WTC11 (cell line): ENCODE results near the gene NT5C1A.

Experiments used
- AFF4 ChIP-seq: sonication (generic); formaldehyde crosslinking; IDR thresholded peaks from 2 replicates; pipeline ENCODE4 v1.8.1; 2023; ENCODE audit warnings: mild to moderate bottlenecking, missing genetic modification reagents, borderline replicate concordance
- CREB1 ChIP-seq: sonication (generic); formaldehyde crosslinking; IDR thresholded peaks from 2 replicates; pipeline ENCODE4 v1.8.0; 2023; ENCODE audit warnings: mild to moderate bottlenecking, missing genetic modification reagents
- CTCF ChIP-seq: fragments of 200-600 bp; IDR thresholded peaks from 2 replicates; pipeline ENCODE4 v1.8.0; 2022; ENCODE audit warnings: antibody characterized with exemption
- E2F1 ChIP-seq: sonication (generic); formaldehyde crosslinking; IDR thresholded peaks from 2 replicates; pipeline ENCODE4 v1.8.0; 2022; ENCODE audit warnings: mild to moderate bottlenecking, missing genetic modification reagents
- FOXK1 ChIP-seq: sonication (generic); formaldehyde crosslinking; IDR thresholded peaks from 2 replicates; pipeline ENCODE4 v1.8.0; 2022; ENCODE audit warnings: mild to moderate bottlenecking, moderate library complexity, missing genetic modification reagents
- MAX ChIP-seq: sonication (generic); formaldehyde crosslinking; IDR thresholded peaks from 2 replicates; pipeline ENCODE4 v1.8.0; 2022; ENCODE audit warnings: mild to moderate bottlenecking, missing genetic modification reagents
- MXD4 ChIP-seq: fragments of 250-450 bp; sonication (Bioruptor Pico); IDR thresholded peaks from 2 replicates; pipeline ENCODE4 v1.8.0; 2021; ENCODE audit warnings: mild to moderate bottlenecking, moderate library complexity, borderline replicate concordance
- NFYB ChIP-seq: sonication (generic); formaldehyde crosslinking; conservative IDR thresholded peaks from 2 replicates; pipeline ENCODE4 v1.8.0; 2022; ENCODE audit warnings: low read depth, missing genetic modification reagents
- NR2C2 ChIP-seq: sonication (generic); formaldehyde crosslinking; IDR thresholded peaks from 2 replicates; pipeline ENCODE4 v1.8.0; 2022; ENCODE audit warnings: mild to moderate bottlenecking, missing genetic modification reagents
- SMAD4 ChIP-seq: sonication (generic); formaldehyde crosslinking; IDR thresholded peaks from 2 replicates; pipeline ENCODE4 v1.8.0; 2022; ENCODE audit warnings: mild to moderate bottlenecking, missing genetic modification reagents
- TP53 ChIP-seq: sonication (generic); formaldehyde crosslinking; IDR thresholded peaks from 2 replicates; pipeline ENCODE4 v1.8.1; 2023; ENCODE audit warnings: mild to moderate bottlenecking, missing genetic modification reagents
- ZNF263 ChIP-seq: sonication (generic); formaldehyde crosslinking; IDR thresholded peaks from 2 replicates; pipeline ENCODE4 v1.8.1; 2022; ENCODE audit warnings: low read depth, mild to moderate bottlenecking, moderate library complexity, missing genetic modification reagents
- ZNF416 ChIP-seq: fragments of 250-450 bp; sonication (Bioruptor Pico); IDR thresholded peaks from 2 replicates; pipeline ENCODE4 v1.9.0; 2021; ENCODE audit warnings: mild to moderate bottlenecking, inconsistent platforms

GRCh38 chr1:39654291-39654690 lies 17.6 kb downstream of the NT5C1A start:
- TF ChIP-seq SMAD4 (CRISPR knock-in tag) (no peak), MAX (CRISPR knock-in tag) (no peak), CREB1 (no peak), AFF4 (CRISPR knock-in tag) (no peak), ZNF263 (CRISPR knock-in tag) (no peak), CTCF (no peak), ZNF416 (no peak), E2F1 (CRISPR knock-in tag) (no peak), MXD4 (CRISPR knock-in tag) (no peak), NR2C2 (CRISPR knock-in tag) (no peak), TP53 (CRISPR knock-in tag) (no peak), NFYB (no peak), FOXK1 (CRISPR knock-in tag) (no peak)
